ENCODE data around the gene ADGRD1.

Gene ADGRD1

GRCh38 chr12:131046813-131047788, 93.4 kb downstream of the ADGRD1 start:
- no peak for DNase-seq

DNA sequence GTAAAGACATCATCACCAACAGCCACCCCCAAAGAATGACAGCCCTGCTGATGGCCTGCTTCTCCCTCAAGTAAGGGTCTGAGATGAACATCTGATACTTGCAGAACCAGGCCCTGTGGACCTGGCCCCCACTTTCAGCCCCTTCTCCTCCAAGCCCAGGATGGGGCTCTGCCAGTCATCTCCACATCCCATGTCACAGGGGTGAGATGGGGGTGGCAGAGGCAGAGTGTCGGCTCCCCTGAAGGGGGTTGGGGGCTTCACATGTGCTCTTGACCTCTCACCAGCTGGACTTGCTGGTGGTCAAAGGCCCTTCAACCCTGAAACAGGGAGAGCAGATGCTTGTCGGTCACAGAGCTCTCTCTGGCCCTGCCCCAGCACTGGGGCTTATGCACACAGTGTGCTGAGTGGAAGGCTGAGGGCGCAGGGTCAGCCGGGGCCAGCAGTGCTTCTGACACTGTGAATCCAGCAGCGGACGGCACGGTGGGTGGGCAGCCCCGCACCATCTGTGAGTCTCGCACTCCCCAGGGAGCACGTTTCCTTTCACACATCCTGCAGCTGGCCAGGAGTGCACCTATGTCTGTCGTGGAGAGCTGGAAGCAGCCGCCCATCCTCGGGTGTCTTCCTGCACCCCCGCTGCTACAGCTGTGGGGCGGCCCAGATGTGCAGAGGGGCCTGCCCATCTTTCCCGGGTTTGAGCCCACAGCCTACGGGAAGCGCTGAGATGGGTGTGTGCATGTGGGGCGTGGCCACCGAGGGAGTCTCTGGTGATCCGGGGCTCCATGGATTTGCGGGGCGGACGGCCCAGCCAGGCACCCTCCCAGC, 94.3 kb downstream of the ADGRD1 start:
- no peak for DNase-seq

GRCh38 chr12:131048611-131048990, 94.9 kb downstream of the ADGRD1 start:
- no peak for DNase-seq

GRCh38 chr12:131049002-131049401, 95.3 kb downstream of the ADGRD1 start:
- no peak for DNase-seq

- DNase-seq = no peak
These were observed 96.0 kb downstream of the ADGRD1 start for GRCh38 chr12:131049549-131050339.

- no peak for DNase-seq
These were observed 96.9 kb downstream of the ADGRD1 start for GRCh38 chr12:131050463-131051154.

DNA sequence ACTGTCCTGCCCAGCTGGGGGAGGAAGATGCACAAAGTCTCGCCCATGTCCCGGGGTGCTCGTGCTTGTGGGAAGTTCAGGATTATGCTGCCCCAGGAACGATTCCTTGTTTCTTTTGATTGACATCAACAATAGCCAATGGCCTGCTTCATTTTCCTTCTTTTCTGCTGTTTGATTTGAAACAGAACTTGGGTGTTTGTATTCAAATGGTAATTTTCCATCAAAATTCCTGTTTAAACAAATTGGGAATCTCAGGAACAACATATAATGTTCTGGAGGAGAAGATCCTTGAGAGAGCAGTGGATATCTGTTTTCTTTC, 97.4 kb downstream of the ADGRD1 start:
- no peak for DNase-seq

DNA sequence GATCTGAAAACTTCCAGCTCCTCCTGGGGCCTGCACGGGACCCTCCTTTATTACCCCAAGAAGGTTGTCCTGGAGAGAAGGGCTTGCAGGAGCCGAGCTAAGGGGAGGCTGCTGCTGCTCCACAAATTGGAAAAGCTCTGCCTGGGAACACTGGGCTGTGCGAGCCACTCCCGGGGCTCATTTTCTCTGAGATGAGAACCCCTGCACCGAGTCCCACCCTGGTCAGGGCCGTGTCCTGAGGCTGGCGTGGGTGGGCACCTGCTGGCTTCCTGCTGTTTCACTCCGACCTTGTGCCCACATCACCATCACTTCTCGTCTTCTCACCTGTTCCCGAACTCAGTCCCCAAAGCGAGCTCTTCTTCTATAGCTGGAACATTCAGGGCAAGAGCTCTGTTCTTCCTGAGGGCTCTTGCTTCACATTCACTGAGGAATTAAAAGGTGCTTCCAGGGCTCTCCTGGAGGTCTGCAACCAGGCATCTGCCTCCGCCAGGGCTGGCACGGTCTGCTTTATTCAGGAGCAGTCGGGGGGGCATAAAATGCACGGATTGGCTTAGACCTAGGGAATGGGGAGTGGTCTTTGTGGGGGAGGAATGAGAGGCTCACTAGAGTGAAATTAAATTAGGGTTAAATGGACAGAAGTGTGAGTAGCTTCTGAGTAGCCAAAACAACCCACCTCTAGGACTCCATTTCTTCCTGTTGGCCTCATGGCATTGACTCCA, 98.5 kb downstream of the ADGRD1 start:
- DNase-seq = no peak

DNA sequence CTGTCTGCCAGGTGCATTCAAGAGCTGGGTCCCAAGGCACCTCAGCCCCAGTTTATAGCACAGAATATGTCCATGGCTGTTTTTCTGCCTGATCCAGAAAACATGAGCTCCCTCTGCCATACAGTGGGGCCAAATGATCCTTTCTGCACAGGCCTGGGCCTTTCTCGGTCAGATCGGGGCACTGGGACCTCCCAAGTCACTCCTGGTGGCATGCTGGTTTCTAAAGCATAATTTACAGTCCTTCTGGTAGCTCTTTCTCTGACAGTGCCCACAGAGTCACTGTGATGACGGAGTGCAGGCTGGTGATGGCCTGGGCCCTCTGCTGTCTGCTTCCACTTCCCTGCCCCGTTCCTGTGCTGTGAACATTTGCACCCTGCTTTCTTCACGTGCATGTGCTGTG, 99.2 kb downstream of the ADGRD1 start:
- DNase-seq = no peak

DNA sequence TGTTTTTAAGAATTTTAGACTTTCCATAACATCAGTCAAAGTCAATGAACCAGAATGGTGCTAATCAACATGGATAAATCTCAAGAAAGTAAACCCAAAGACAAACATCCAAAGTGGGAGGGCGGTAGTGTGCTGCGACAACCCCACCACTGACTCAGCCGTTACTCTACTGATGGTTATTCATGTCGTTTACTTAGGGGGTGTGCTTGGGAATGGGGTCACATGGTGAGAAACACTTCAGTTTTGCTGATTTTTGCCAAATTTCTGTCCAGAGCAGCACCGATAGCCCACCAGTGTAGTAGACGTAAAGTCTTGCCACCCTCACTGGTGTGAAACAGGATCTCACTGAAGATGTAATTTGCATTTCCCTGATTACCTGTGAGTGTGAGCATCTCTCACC, 99.9 kb downstream of the ADGRD1 start:
- DNase-seq = no peak

- no peak for DNase-seq
These were observed 100.8 kb downstream of the ADGRD1 start for GRCh38 chr12:131054345-131055092.

GRCh38 chr12:131055093-131055465, 101.4 kb downstream of the ADGRD1 start:
- no peak for DNase-seq

DNA sequence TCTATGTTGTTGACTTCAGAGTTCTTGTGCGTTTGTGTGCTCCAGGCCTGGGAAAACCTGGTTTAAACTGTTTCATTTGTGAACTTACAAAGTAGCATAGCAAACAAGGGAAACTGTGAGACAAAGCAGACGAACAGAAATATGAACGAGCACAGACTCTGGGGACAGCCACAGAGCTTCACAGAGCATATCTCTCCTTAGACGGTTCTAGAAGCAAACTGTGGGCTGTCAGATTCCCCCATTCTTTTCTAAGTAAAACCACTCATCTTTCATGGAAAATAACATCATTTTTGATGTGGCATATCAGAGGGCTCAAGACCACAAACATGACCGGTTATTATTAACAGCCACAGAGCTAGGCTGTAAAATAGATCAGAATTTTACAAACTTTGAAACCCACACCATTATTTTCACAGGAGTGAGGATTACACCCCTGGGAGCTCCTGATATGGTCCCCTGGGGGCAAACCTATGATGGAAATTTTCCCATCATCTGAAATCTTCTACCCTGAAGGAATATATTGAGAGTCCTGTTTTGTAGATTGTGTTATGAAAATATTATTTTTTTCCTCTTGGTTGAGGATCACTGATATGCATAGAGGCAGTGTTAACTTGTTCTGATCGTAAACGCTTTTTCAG, 102.0 kb downstream of the ADGRD1 start:
- no peak for DNase-seq

DNA sequence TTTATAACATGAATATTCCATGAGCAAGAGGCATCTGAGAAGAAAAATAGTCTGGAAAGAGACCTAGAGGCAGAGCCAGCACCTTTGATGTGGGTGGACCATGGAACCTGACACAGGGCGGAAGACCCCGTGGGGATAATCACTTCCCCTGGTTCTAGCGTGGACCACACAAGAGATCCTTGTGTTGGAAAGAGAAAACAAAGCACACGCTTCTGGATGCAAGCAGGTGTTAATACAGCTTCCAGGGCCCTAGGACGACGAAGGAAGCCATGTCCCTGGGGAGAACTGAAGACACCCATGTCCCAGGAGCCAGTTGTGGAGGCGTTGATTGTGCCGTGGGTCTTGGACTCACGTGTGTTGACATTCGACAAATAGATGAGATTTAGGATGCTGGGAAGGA, 102.9 kb downstream of the ADGRD1 start:
- DNase-seq = no peak

GRCh38 chr12:131057211-131057721, 103.6 kb downstream of the ADGRD1 start:
- DNase-seq = no peak

- DNase-seq = no peak
These were observed 104.2 kb downstream of the ADGRD1 start for GRCh38 chr12:131057722-131058515.

DNA sequence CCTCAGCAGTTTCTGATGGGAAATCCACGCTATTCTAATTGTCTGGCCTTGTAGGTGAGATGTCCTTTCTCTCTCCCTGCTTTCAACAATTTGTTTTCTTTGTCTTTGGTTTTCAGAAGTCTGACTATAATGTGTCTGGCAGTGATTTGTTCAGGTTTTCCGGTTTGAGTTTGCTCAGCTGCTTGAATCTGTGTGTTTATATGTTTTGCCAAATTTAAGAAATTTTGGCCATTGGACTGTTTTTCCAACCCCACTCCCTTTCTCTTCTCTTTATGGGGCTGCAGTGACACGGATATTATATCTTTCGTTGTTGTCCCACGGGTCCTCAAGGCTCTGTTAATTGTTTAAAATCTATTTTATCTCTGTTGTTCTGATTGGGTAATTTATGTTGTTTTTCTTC, 105.0 kb downstream of the ADGRD1 start:
- DNase-seq = no peak

DNA sequence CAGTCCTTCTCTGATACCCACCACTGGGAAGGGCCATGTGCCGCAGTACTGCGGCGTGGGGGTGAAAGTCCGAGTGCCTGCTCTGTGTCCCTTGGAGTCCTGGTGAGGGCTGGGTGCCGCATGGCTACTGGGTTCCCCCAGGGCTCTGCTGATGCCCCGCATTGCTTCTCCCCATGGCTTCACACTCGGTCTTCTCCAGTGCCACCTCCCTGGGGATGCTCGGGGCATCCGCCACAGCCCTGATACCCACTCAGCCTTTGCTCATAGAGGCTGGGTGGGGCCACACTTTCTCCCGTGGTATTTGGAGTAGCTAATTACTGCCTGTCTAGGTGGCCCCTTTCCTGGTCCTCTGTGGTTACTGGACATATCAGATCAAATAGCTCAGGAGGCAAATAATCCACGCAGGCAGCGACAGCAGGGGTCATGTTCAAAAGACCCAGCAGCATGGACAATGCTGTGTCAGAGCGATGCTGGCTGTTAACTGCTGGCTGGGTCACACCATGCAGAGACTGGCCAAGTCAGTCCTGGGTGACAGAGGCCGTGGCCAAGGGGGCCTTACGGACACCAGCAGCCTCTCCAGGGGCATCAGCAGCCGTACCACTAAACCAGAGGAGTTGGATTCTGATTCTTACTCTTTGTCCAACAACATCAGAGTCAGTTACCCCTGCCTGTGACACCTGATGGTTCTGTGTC, 106.5 kb downstream of the ADGRD1 start:
- no peak for DNase-seq
